GM12874 (cell line): ENCODE data around the gene KIF26B.

Source experiments
- CTCF ChIP-seq: IDR thresholded peaks from 2 replicates; pipeline ENCODE4 v1.5.1; 2011; ENCODE audit warnings: low read depth, mild to moderate bottlenecking, control low read depth, low read length, moderate library complexity; ENCODE audit not compliant: insufficient read depth

KIF26B gene

DNA sequence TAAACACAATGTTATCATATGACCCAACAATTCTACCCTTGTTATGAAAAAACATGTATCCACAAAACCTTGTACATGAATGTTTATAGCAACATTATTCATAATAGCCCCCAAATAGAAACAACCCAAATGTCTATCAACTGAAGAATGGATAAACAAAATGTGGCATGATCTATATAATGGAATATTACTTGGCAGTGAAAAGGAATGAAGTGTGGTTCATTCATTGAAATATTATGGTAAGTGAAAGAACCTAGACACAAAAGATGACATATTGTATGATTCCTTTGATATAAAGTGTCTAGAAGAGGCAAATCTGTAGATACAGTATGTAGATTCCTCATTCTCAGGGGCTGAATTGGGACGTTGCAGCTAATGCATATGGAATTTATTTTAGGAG, 151.2 kb downstream of the KIF26B start:
- TF ChIP-seq CTCF = no peak

- TF ChIP-seq CTCF = no peak
Measured at GRCh38 chr1:245306628-245307410, 152.0 kb downstream of the KIF26B start.

GRCh38 chr1:245310571-245311531, 156.1 kb downstream of the KIF26B start:
- no peak for TF ChIP-seq CTCF

GRCh38 chr1:245311887-245312536, 157.2 kb downstream of the KIF26B start:
- TF ChIP-seq CTCF = no peak

DNA sequence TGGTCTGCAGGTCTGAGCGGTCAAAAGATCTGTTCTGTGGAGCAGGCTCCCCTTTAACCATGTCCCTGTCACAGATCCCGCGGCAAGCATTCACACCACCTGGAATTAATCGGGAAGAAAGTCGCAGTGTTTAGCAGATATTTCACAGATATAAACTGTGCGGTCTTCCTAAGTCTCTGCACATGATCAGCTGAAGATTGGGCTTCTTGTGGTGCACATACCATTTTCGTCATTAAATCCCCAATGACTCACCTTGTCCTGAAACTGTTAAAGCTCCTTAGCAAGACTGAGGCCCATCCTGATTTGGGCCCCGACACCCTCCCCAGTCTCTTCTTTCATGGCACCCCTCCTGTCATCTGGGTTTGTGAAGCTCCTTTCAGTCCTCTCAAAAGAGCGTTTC, 158.8 kb downstream of the KIF26B start:
- TF ChIP-seq CTCF = no peak

- TF ChIP-seq CTCF = no peak
Measured at GRCh38 chr1:245316784-245317183, 162.0 kb downstream of the KIF26B start.

DNA sequence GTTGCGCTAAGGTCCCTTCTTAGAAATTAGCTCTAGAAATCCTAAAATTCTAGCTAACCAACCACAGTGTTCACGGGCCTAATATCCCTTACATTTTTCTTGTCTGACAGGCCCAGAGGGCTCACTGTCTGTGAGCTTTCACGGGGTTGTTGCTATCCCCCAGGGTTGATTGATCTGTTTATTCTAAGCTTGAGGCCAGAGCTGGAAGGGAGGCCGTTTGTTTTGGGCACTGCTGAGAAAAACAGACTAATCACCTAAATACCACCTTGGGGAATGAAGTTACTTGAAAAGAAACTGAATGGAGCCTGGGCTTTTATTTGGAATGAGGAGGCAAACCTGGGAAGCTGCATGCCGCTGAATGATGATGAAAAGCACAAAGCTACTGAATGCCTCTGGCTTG, 162.4 kb downstream of the KIF26B start:
- TF ChIP-seq CTCF = no peak
